Endometrial microvascular endothelial cells (primary cell): ENCODE data around the gene IQSEC3. TPM values are rescaled to one million over a fixed set of nuclear protein-coding genes. Genes with fewer than 3 reads are reported as not detected.

Source experiments
- in situ Hi-C: cut with HindIII; loops from 2 replicates; pipeline ENCODE4 v1.10.0; 2017; ENCODE audit warnings: low sequenced_read_pairs, low pct_unique_long_range_greater_than_20kb; ENCODE audit errors: inconsistent ontology term
- total RNA-seq: library from RNA; depleted of rRNA; stranded (reverse); fragments of >200 nt; gene quantifications from one replicate; pipeline ENCODE4 v1.2.3, GENCODE V29; 2015; ENCODE audit errors: inconsistent ontology term

The IQSEC3 gene
- total RNA-seq, 1 donor from 2014 or later, result not detected

DNA sequence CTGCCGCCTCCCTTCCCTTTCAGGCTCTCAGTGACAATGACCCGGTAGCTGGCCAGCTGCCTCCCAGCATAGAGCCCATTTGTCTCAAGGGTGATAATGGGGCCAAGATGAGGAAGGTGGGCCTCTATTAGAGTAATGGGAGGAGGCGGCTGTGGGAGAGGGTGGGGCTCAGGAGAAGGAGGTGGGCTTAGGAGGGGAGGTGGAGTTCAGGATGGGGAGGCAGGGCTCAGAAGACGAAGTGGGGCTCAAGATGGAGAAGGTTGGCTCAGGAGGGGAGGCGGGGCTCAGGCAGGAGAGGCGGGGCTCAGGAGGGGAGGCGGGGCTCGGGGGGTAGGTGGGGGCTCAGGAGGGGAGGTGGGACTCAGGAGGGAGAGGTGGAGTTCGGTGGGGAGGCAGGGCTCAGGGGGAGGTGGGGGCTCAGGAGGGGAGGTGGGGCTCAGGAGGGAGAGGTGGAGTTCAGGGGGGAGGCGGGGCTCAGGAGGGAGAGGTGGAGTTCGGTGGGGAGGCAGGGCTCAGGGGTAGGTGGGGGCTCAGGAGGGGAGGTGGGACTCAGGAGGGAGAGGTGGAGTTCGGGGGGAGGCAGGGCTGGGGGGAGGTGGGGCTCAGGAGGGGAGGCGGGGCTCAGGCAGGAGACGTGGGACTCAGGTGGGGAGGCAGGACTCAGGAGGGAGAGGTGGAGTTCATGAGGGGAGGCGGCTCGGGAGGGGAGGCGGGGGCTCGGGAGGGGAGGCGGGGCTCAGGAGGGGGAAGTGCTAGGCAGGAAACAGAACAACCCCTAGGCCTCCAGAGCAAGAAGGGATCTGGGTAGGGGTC lies 36.8 kb downstream of the IQSEC3 start:
- in situ Hi-C loops, result no loop called here

DNA sequence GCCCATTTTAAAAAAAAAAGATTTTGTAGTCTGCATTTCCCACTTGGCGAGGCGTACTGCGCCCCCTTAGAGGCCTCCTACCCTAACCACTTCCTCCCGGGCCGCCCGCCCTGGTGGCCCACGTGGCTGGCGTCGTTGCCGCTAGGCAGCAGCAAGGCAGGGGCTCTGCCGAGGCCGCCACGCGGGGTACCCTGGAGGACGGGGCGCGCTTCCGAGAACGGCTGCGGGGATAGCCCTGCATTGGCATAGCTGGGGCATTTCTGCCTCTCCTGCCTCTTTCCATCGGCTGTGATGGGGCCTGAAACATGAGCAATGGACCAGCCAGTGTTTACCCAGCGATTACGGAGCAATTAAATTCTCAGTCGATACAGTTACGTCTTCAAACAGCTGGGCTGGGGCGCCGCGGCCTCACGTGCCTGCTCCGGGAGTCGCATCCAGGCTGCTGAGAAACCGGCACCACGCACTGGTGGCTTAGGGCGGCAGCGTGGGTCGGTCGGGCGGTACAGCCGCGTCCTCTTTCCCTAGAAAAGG lies 38.0 kb downstream of the IQSEC3 start:
- in situ Hi-C loops, result no loop called here

DNA sequence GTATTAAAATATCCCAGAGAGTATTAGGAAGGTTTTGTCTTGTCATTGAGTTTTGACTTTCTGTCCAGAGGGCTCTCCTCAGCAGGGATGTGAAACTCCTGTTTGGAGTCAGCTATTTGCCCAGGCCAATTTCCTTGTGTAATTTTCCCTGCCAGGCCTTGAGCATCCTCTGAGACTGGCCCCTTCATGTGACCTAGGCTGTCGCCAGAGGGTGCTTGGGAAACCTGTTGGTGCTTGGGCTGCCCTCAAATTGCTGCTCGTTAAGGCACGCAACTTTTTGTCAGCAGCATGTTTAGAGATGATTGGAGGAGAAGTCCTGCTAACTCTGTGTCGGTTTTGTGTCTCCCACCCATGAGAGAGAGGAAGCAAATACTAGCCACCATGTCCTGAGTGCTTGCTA lies 39.1 kb downstream of the IQSEC3 start:
- in situ Hi-C loops, result no loop called here

DNA sequence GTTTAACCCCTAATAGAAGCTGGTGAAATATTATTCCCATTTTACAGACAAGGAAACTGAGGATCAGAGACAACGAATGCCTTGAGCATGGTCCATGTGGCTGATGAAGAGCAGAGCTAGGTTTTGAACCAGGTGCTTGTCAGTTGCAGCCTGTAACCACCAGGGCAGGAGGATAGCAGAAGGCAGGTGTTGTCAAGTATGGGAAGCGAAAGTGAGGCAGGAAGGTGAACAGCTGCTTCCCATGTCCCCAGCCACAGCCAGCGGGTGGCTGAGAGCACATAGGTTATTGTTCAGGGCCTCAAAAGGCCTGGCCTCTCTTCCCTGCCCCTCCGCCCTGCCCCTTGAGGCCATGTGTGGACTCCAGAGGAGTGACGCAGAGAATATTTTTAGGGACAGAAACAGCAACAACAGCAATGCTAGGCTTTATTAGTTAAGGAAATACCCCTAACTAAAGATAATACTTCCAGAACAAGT lies 39.6 kb downstream of the IQSEC3 start:
- in situ Hi-C loops, result no loop called here

DNA sequence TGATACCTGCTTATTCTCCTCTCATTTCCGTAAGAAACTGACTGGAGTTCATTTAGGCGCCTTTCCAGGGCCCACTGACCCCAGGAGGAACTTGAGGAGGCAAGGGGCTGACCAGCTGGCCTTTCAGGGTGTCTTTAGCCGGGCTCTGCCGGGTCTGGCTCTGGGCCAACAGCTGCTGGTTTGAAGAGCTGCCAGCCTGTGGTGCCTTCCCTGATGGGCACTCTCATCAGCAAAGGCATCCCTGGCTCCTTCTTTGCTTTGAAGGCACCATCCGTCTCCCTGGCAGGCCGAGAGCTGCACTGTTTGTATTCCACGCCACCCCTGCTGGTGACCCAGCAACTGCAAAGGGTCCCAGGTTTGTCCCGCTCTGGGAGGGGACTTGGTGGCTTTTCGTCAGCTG lies 42.0 kb downstream of the IQSEC3 start:
- in situ Hi-C loops, result no loop called here

DNA sequence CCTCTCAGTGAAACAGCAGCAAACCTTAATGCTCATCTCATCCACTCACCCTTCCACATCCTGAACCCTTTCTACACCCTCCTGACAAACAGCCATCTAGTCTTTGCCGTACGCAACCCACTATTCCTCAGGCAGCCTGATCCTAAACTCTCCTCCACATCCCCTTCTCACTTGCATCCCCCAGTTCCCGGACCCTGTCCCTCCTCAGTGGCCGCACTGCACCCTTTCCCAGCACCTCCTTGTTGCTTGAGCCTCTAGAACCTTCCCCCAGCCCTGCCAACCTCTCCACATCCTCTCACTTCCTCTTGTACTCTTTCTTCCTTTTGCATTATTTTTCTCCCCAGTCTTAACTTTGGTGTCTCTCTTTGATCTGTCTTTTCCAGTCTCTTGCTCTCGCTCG lies 42.9 kb downstream of the IQSEC3 start:
- in situ Hi-C loops, result no loop called here

DNA sequence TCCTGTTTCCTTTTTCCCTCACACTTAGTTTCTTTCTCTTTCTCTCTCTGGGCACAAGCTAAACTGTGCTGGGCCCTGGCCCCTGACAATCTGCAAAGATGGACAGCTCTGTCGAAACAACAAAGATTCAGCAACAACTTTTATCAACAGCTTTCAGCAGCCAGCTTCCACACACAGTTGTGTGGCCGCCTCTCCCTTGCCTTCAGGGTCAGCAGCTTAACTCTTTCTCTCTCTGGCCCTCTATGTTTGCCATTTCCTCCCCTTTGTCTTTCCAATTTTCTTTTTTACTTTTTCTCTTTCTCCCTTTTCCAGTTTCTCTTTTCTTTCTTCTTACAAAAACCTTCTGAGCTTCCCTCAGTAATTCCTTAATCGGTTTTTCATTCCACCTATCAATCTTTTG lies 43.3 kb downstream of the IQSEC3 start:
- in situ Hi-C loops, result no loop called here

DNA sequence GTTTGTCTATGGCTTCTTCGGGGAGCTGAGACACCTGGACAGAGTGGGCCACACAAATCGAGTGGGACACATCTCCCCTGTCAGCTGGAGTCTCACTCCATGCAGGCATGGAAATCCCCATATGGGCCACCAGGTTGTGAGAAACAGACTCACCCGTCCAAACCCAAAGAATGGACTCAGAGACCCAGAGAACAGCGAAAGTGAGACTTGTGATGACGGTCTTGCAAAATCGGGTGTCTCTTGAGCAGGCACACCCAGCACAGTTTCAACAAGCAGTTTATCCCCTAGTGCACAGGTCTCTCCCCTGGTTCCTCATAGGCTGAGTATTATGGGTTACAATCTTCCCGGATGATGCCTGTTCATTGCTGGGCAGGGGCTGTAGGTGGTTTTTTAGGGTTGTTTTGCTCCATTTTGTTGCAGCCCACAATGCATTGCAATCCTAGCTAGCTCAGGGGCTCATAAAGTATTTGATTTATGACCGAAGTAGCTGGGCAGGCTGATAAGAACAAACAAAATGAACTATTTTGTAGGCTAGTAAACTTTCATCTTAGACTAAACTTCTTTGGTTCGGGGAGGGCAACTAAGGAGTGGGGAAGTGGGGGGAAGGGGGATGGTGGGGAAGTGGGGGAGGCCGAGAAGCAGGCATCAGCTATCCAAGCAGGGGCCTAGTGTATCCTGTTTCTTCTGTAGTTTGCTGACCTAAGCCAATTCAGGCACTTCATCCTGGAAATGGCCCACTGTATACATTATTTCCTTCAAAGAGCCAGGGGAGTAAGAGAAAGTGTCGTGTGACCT lies 45.3 kb downstream of the IQSEC3 start:
- in situ Hi-C loops, result no loop called here

DNA sequence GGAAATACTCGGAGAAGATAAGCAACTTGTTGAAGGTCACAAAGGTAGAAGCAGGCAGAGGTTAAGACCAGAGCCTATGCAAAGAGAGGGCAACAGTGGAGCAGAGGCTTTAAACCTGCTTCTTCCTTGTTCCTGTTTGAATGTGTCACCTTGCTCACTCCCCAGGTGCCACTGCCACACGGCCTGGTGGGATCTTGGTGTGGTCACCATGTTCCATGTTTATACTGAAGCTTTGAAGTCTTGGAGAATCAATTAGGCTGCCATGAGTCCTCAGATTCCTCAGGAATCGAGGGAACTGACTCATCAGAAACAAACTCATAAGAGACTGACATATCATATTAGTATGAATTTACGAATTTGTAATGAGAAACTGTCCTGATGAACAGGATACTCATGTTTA lies 46.8 kb downstream of the IQSEC3 start:
- in situ Hi-C loops, result no loop called here

DNA sequence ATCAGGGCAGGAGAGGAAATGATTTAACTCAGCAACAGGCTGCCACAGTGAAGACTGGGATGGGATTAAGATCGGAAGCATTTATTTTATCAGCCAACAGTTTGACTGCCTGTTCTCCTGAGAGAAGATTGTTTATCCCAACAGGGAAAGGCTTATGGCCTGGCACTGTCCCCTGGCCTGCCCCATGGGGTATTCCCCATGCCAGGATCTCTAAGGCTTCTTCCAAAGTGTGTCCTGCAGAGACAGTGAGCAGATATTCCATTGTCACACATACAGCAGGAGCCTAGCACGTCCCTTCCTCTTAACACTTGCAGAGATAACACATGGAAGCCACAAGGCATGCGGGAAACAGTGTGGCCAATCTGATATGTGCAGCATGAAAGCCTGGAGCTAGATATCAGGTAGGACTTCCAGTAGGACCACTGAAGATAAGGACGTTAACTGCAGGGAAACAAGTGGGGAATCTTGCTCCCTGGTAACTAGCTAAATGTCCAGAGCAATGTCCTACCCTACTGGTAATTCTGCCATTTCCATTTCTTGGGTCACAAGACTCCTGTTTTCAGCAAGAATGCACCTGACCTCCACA lies 48.2 kb downstream of the IQSEC3 start:
- in situ Hi-C loops, result no loop called here

DNA sequence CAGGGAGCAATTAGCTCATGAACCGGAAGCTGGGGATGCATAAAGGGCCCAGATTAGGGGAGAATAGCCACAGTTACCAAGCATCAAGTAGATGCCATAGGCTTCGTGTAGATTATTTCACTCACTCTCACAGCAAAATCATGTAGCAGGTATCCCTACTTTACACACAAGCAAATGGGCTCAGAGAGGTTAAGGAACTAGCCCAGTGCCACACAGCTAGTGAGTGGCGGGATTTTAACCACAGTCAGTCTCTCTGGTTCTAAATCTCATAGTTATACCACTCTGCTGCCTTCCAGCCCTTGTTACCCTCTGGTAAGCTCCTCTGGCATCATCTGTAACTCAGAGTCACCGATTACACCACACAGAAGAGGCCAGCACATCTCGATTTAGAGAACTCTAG lies 49.0 kb downstream of the IQSEC3 start:
- in situ Hi-C loops, result no loop called here

DNA sequence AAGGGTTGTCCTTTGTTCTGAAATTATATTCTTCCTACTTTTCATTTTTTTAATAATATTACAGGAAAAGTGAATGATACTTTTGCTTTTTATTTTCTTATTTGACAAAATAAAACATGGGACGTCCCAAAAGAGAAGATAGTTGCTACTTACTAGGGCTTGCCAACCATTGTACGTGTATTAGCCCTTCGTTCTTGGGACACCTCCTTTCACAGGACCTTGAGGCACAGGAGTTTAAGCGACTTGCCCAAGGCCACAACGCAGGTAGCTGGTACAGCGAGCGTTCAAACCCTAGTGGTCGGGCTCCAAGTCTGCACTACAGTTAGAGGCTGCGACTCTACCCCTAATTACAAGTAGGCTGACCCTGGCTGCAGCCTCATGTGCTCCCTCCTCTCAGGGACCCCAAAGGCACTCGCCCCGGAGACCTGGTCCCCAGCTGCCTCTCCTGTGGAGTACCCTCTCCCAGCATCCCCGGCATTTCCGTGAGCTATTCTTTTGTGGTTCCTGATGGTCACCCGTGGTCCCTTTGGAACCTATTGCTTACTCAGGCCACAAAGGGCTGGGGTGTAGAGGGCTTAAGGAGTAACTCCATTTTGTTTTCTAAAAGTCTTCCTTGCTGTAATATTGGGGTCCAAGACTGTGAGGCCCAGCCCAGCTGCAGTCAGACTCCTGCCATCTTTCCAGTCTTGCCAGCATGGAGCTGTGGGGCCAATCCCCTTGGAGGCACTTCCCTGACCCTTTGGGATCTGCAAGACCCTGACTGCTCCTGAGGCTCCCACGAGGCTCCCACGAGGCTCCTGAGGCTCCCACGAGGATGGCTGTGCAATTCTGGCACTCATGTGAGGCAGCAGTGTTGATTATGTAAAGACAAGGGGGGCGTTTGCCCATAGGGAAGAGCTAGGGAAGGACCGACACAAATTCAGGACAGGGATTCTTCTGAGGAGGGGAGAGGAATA lies 49.7 kb downstream of the IQSEC3 start:
- in situ Hi-C loops, result no loop called here

DNA sequence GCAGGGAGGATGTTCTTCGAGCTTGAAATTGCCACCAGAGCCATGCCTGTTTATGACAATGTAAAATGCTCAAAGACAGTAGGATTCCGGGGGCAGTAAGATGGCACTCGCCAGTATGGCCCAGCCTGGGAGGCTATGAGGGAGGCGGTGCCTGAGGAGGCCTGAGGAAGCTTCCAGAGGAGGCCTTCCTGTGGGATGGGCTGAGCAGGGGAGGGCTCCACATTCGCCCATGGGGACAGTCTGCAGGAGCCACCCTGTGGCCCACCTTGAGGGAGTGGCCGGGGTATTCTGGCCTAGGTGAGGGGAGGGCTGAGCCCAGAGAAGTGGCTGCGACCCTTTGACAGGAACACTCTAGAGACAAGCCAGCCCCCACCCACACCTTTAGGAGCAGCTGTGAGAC lies 50.7 kb downstream of the IQSEC3 start:
- in situ Hi-C loops, result no loop called here

DNA sequence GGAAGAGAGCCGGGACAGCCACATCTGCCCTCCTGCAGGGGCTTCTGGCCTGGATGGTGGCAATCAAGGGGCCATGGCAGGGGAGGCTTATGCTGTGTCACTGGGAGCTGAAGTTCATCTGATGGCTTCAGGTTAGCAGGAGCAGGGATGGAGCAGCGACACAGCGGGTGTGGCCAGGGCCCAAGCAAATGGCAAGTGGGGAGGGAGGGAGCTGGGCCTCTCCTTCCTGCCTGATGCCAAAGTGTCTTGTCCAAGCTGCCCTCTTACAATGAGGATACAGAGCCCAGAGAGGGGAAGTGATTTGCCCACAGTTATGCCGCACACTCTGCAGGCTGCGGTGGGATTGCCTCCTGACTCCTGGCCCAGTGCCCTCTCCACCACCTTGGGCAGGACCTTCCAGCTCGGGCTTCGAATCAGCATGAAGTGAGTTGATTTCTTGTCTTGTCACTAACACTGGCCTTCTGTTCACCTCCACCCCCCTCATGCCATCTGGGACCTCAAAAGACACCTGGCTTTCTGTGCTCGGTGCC lies 51.3 kb downstream of the IQSEC3 start:
- in situ Hi-C loops, result no loop called here

DNA sequence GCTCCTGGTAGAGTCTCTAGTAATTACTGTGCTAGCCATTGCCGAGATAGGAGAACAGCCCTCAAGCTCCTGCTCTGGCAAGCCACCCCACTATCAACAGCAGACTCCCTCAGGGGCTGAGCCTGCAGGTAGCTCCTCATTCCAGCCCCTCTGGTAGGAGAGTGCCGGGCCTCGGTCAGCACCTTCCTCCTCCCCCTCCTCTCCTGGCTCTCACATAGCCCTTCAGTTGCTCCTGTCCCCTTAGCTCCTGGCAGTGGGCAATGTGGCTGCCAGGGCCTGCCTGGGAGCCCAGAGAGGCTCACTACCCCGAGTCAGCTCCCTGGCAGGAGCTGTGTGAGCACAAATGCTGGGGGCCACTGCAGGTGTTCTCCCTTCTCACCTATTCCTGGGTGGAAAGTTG lies 52.0 kb downstream of the IQSEC3 start:
- in situ Hi-C loops, result no loop called here

DNA sequence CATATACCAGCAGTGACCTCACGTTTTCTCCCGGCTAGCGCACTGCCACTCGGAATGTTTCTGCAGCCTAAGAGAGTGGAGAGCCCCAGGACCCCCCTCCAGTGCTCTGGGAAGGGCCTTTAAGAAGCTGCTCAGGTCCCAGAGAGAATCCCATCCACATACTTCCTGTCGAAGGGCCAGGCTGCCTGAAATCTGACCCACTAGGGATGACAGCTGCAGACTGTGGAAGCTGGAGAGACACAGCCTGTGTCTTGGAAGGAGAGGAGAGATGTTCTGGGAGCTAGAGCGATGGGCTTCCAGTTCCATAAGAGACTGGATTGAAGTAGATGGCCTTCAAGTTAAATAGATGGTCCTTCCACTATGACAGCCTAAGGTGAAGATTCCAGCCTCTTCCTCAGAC lies 54.4 kb downstream of the IQSEC3 start:
- in situ Hi-C loops, result no loop called here

DNA sequence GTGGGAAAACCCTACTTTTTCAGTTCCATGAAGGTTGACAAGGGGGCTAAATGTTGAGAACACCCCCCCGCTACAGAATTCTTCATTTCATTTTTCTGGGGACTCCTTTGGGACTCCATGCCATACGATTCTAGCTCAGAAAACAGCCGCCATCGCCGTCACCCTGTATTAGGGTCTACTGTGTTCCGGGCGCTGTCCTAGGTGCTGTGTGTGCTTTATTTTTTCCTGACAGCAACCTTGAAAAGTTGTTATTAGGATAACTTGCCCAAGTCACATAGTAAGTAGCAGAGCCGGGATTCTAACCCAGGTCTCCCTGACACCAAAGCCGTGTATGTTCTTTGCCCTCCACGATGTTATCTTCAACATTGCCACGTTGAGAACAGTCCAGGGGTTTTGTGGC lies 55.1 kb downstream of the IQSEC3 start:
- in situ Hi-C loops, result no loop called here

DNA sequence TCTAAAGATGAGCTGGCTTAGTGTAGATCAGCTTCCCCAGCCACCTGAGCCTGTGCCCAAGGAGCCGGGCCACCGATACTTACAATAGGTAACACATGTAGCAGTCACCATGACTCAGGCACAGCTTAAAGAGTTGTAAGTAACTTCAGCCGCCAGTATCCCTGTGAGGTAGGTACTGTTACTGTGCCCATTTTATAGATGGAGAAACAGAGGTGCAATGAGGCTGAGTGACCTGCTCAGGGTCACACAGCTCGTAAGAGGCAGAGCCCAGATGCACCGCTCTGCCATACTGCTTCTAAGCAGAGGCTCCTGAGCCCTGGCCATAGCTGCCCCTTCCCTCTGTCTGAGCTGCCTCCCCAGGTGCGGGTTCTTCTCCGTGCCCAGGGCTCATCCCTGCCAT lies 58.5 kb downstream of the IQSEC3 start:
- in situ Hi-C loops, result no loop called here
